Panc1 (cell line): Measurements from ENCODE around the gene SELENOP.

Source experiments
- CTCF ChIP-seq: fragments of 450-650 bp; IDR thresholded peaks from 2 replicates; pipeline ENCODE4 v1.5.1; 2017; ENCODE audit warnings: mild to moderate bottlenecking
- POLR2AphosphoS5 ChIP-seq: IDR thresholded peaks from 2 replicates; pipeline ENCODE4 v1.6.1; 2012; ENCODE audit warnings: mild to moderate bottlenecking, low read depth, low read length, moderate library complexity

- TF ChIP-seq CTCF (no peak), POLR2AphosphoS5 (no peak)
Observed at GRCh38 chr5:42840842-42841567, 29.3 kb upstream of the SELENOP start.
